GM18909 (cell line): ENCODE results near the gene SYT12.

ENCODE experiments used
- ATAC-seq: cut with Tn5 transposase; IDR thresholded peaks from one replicate; pipeline ENCODE4 v1.9.1; 2021; ENCODE audit warnings: mild to moderate bottlenecking; ENCODE audit not compliant: unreplicated experiment, poor library complexity

Gene SYT12

GRCh38 chr11:67053896-67054329 is 31.0 kb downstream of the SYT12 start:
- ATAC-seq: no peak

- ATAC-seq: no peak
Observed at GRCh38 chr11:67054346-67054835, 31.5 kb downstream of the SYT12 start.

- no peak for ATAC-seq
Observed at GRCh38 chr11:67054836-67055523, 32.0 kb downstream of the SYT12 start.

GRCh38 chr11:67055812-67056211 is 32.9 kb downstream of the SYT12 start:
- no peak for ATAC-seq

GRCh38 chr11:67056267-67057204 is 33.6 kb downstream of the SYT12 start, which contains the start of gene RHOD:
RHOD (plus strand) TSS chr11:67056847; CDS start chr11:67056903, 56 bp downstream.
- no peak for ATAC-seq

- no peak for ATAC-seq
Observed at GRCh38 chr11:67057205-67057672, 34.3 kb downstream of the SYT12 start.

- no peak for ATAC-seq
Observed at GRCh38 chr11:67058506-67058905, 35.6 kb downstream of the SYT12 start.

GRCh38 chr11:67059671-67060070 is 36.7 kb downstream of the SYT12 start:
- ATAC-seq: no peak

- ATAC-seq: no peak
Observed at GRCh38 chr11:67060111-67060522, 37.2 kb downstream of the SYT12 start.

GRCh38 chr11:67062526-67063373 is 39.8 kb downstream of the SYT12 start:
- ATAC-seq: no peak

GRCh38 chr11:67066333-67066709 is 43.4 kb downstream of the SYT12 start:
- ATAC-seq: no peak

- ATAC-seq: no peak
Observed at GRCh38 chr11:67071420-67072284, 48.7 kb downstream of the SYT12 start.

- ATAC-seq: no peak
Observed at GRCh38 chr11:67072295-67072694, 49.4 kb downstream of the SYT12 start.

GRCh38 chr11:67073908-67074307 is 51.0 kb downstream of the SYT12 start:
- no peak for ATAC-seq

GRCh38 chr11:67076202-67076601 is 53.3 kb downstream of the SYT12 start:
- no peak for ATAC-seq

- ATAC-seq: no peak
Observed at GRCh38 chr11:67079065-67079705, 56.3 kb downstream of the SYT12 start.

- ATAC-seq: no peak
Observed at GRCh38 chr11:67082071-67082791, 59.3 kb downstream of the SYT12 start.

- no peak for ATAC-seq
Observed at GRCh38 chr11:67083786-67084366, 60.9 kb downstream of the SYT12 start.
